CD4-positive, alpha-beta memory T cell (primary cell): ENCODE data around the gene EHD4. TPM values are rescaled to one million over a fixed set of nuclear protein-coding genes. Genes with fewer than 3 reads are reported as not detected.
A peak's percentile ranks its signal among the peaks of the same experiment; 100 is the strongest.

Experiments used
- CTCF ChIA-PET: fragments of 350-600 bp; sonication (Branson Sonifier 250); formaldehyde crosslinking; loops from one replicate; lab custom pipeline; 2021; ENCODE audit warnings: inconsistent platforms; ENCODE audit not compliant: partially characterized antibody; lab: Charles Lee
- POLR2A ChIA-PET: fragments of 350-600 bp; sonication (Branson Sonifier 250); formaldehyde crosslinking; loops from one replicate; lab custom pipeline; 2021; ENCODE audit not compliant: partially characterized antibody; lab: Charles Lee
- DNase-seq, 5 donors: peaks; one replicate each; pipeline versions ENCODE4 v3.0.0 to v3.0.0-alpha.2; 2020 to 2022; ENCODE audit warnings: mixed read lengths in 1 of 5
- H3K27ac ChIP-seq: one replicate; pipeline ENCODE4 v1.7.0; 2013; ENCODE audit warnings: low read depth, low read length
- H3K27me3 ChIP-seq: 2 replicates; pipeline ENCODE4 v1.7.0; 2013; ENCODE audit warnings: mild to moderate bottlenecking, low read length, moderate library complexity; ENCODE audit not compliant: insufficient read depth
- H3K36me3 ChIP-seq: 2 replicates; pipeline ENCODE4 v1.7.0; 2013; ENCODE audit warnings: mild to moderate bottlenecking, low read length, moderate library complexity; ENCODE audit not compliant: insufficient read depth
- H3K4me1 ChIP-seq: 2 replicates; pipeline ENCODE4 v1.7.0; 2013; ENCODE audit warnings: mild to moderate bottlenecking, low read length, moderate library complexity; ENCODE audit not compliant: insufficient read depth
- H3K4me3 ChIP-seq, 2 donors: one replicate each; pipeline ENCODE4 v1.7.0; 2013; ENCODE audit warnings: low read length in 2 of 2, mild to moderate bottlenecking in 1 of 2
- H3K9me3 ChIP-seq, 2 donors: one replicate each; pipeline ENCODE4 v1.7.0; 2013; ENCODE audit warnings: low read length in 2 of 2, control low read depth in 1 of 2; ENCODE audit not compliant: control insufficient read depth in 1 of 2
- H3K27ac Mint-ChIP-seq, 7 donors: one replicate each; pipeline ENCODE4 v1.8.0; 2020 to 2021; ENCODE audit warnings: mixed read lengths in 7 of 7, mild to moderate bottlenecking in 6 of 7, inconsistent platforms in 3 of 7, moderate library complexity in 3 of 7
- H3K27me3 Mint-ChIP-seq, 2 donors: one replicate each; pipeline ENCODE4 v1.8.0; 2020 to 2021; ENCODE audit warnings: mixed read lengths in 2 of 2
- H3K36me3 Mint-ChIP-seq, 2 donors: one replicate each; pipeline ENCODE4 v1.8.0; 2020 to 2021; ENCODE audit warnings: mixed read lengths in 2 of 2, inconsistent platforms in 1 of 2, mild to moderate bottlenecking in 1 of 2
- H3K4me1 Mint-ChIP-seq, 4 donors: one replicate each; pipeline ENCODE4 v1.8.0; 2020 to 2021; ENCODE audit warnings: mixed read lengths in 4 of 4, mild to moderate bottlenecking in 1 of 4
- H3K4me3 Mint-ChIP-seq, 8 donors: one replicate each; pipeline ENCODE4 v1.8.0; 2020 to 2021; ENCODE audit warnings: mixed read lengths in 8 of 8, mild to moderate bottlenecking in 7 of 8, moderate library complexity in 6 of 8, inconsistent platforms in 3 of 8
- H3K9me3 Mint-ChIP-seq, 8 donors: one replicate each; pipeline ENCODE4 v1.8.0; 2020 to 2021; ENCODE audit warnings: mixed read lengths in 8 of 8, mild to moderate bottlenecking in 5 of 8, inconsistent platforms in 3 of 8, moderate library complexity in 1 of 8
- intact Hi-C: fragments of 100-400 bp; cut with micrococcal nuclease; formaldehyde crosslinking; loops from one replicate; pipeline ENCODE4 v1.15.1; 2023
- polyA plus RNA-seq, 2 donors: library from polyadenylated mRNA; unstranded; fragments of 300-500 nt; fragmentation: Illumina TruSeq; gene quantifications; one replicate each; pipeline ENCODE4 v1.2.3, GENCODE V29; 2021
- total RNA-seq, 2 experiments: library from RNA; stranded (reverse); gene quantifications; one replicate each; pipeline ENCODE4 v1.2.3, GENCODE V29; 2021

EHD4 gene
- total and polyA plus RNA-seq, 4 experiments from 2014 or later, result 13.9 to 16.4 (median 15.4) TPM

DNA sequence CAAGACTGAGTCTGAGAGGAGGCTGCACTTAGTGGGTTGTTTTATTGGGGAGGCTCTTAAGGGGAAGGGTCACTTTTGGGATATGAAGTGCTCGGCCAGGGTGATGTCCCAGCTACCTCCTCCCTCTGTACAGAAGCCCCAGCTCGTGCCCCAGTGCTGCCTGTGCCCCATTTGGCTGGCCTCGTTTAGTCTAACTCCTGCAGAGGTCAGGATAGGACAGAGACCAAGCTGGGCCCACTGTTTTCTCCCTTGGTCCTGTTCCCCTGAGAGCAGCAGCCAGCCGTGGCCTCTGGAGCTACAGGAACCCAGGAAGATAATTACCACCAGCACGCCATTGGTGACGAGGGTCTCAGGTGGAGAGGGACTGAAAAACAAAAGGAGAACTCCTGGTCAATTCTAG is 30.0 kb upstream of the EHD4 start:
- no peaks in the 10 kb centered on the region for H3K36me3 Mint-ChIP-seq
- POLR2A ChIA-PET, result interaction anchor here (0.6 kb wide), 1 partner anchor 131 kb away, joined by 3 read pairs; no protein-coding TSS in a partner anchor
- CTCF ChIA-PET, result interaction anchor here (0.7 kb wide), 1 partner anchor 126 kb away, joined by 3 read pairs; no protein-coding TSS in a partner anchor

DNA sequence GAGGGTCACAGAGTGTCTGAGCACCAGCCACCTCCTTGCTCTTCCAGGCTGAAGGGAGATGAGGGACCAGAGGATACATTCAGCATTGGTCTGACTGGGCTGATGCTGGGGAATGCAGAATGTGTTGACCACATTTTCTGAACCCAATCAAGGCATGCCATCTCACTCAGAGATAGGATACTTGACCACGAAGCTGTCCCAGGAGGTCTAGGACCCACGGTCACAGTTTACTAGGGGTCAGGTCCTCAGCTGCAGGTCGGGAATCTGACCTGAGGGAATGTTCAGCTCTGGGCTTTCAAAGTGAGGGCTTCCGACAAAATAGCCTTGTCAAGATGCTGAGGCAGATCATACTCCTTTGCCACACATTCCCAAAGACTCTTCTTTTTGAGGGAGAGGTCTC is 28.9 kb upstream of the EHD4 start:
- H3K4me3 Mint-ChIP-seq, result no peak overlapping the region
- no peak overlapping the region for H3K4me3 ChIP-seq
- intact Hi-C loops, result no loop called here
- CTCF ChIA-PET, result interaction anchor here (1.5 kb wide), 1 partner anchor 10 kb away, joined by 5 read pairs; no protein-coding TSS in a partner anchor
- H3K4me1 ChIP-seq, result no peaks in the 10 kb centered on the region
- no peaks in the 10 kb centered on the region for H3K36me3 Mint-ChIP-seq
- peaks cover 0 to 2% (median 0%) of the 10 kb centered on the region in 4 donors for H3K4me1 Mint-ChIP-seq
- POLR2A ChIA-PET, result no interaction called here
- DNase-seq, result no peak
- H3K27ac Mint-ChIP-seq, result no peak overlapping the region
- H3K36me3 ChIP-seq, result no peaks in the 10 kb centered on the region
- H3K27me3 ChIP-seq, result no peaks in the 10 kb centered on the region
- H3K27me3 Mint-ChIP-seq, result peaks cover 0 to 3% of the 10 kb centered on the region in 2 donors
- no peaks in the 10 kb centered on the region for H3K9me3 Mint-ChIP-seq
- no peaks in the 10 kb centered on the region for H3K9me3 ChIP-seq
- no peak overlapping the region for H3K27ac ChIP-seq

More for the DNA sequence above, 30.0 kb upstream of the EHD4 start:
- Histone ChIP-seq H3K4me3 (no peak overlapping the region), H3K27ac (no peak overlapping the region), H3K36me3 (no peaks in the 10 kb centered on the region), H3K9me3 (no peaks in the 10 kb centered on the region), H3K27me3 (no peaks in the 10 kb centered on the region), H3K4me1 (no peaks in the 10 kb centered on the region)
- intact Hi-C loops, result no loop called here
- no peak overlapping the region for H3K4me3 Mint-ChIP-seq
- DNase-seq, result no peak
- H3K27me3 Mint-ChIP-seq, result peaks cover 0 to 3% of the 10 kb centered on the region in 2 donors
- no peak overlapping the region for H3K27ac Mint-ChIP-seq
- peaks cover 0 to 2% (median 0%) of the 10 kb centered on the region in 4 donors for H3K4me1 Mint-ChIP-seq
- no peaks in the 10 kb centered on the region for H3K9me3 Mint-ChIP-seq

DNA sequence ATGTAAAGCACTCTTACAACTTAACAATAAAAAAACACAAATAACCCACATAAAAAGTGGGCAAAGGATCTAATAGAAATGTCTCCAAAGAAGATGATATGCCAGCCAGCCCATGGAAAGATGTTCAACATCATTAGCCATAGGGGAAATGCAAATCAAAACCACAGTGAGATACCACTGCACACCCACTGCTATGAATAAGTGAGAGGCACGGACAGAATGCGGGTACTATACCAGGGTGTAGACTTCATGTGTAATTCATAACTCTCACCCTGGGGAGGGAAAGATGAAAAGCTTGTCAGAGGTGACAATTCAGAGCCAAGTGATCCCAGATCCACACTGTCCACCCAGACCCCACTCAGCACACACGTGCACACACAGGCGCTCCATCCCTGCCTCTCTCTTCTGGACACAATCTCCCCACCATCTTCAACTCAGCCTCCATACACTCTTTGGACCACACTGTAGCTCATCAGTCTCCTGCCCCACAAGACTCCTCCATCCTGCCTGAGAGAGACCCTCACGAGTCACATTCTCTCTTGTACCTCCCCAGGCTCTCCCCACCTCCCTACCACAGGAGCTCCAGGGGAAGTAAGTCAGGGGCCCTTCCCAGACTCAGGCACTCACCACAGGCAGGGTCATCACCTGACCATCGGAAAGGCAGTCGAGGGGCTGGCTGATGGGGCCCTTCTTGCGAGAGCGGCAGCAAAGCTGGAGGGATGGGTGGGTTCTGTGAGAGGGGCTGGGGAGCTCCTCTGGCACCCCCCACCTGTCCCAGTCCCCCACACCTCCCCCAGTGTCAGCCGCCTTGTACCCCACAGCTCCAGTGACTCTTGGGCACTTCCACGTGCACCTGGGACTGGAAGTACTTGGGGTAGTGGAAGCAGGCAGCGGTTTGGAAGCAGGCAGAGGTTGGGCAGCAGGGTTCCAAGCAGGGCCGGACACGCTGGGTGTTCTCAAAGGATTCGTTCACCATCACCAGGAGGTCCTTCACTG is 27.2 kb upstream of the EHD4 start:
- no peaks in the 10 kb centered on the region for H3K9me3 Mint-ChIP-seq
- intact Hi-C loops, result no loop called here
- Histone ChIP-seq H3K4me3 (no peak overlapping the region), H3K36me3 (no peaks in the 10 kb centered on the region), H3K4me1 (no peaks in the 10 kb centered on the region), H3K9me3 (no peaks in the 10 kb centered on the region), H3K27ac (no peak overlapping the region), H3K27me3 (no peaks in the 10 kb centered on the region)
- POLR2A ChIA-PET, result no interaction called here
- CTCF ChIA-PET, result interaction anchor here (1.4 to 1.6 kb wide), 2 partner anchors 10 to 14 kb away, joined by 3 to 8 read pairs; no protein-coding TSS in a partner anchor
- H3K27me3 Mint-ChIP-seq, result peaks cover 0 to 3% of the 10 kb centered on the region in 2 donors
- H3K4me1 Mint-ChIP-seq, result peaks cover 0 to 2% (median 0%) of the 10 kb centered on the region in 4 donors
- H3K4me3 Mint-ChIP-seq, result no peak overlapping the region
- no peak overlapping the region for H3K27ac Mint-ChIP-seq
- H3K36me3 Mint-ChIP-seq, result no peaks in the 10 kb centered on the region
- no peak for DNase-seq

DNA sequence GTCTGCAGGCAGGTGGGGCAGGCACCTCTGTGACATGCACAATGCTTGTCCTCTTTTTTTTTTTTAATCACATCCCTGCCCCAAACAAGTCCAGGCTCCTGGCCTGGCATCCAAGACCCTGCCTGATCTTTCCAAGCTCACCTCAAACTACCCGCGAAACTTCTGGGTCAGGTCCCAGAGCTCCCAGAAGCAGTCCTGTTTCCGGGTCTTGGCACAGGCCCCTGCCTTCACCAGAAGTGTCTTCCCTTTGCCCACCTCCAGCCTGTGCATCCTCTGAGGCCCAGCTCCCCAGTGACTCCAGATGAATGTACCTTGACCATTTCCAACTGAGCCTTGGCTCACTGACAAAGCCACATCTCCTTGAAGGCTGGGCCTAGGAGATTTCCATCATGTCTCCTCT is 25.5 kb upstream of the EHD4 start:
- H3K27ac Mint-ChIP-seq, result peak overlapping the region in 1 of 7 donors; percentile 7
- H3K36me3 Mint-ChIP-seq, result no peaks in the 10 kb centered on the region
- ChIA-PET POLR2A (no interaction called here), CTCF (interaction anchor here (1.6 to 1.8 kb wide), 2 partner anchors 9 to 59 kb away, joined by 4 to 8 read pairs; no protein-coding TSS in a partner anchor)
- no peaks in the 10 kb centered on the region for H3K9me3 Mint-ChIP-seq
- no peaks in the 10 kb centered on the region for H3K9me3 ChIP-seq
- H3K4me3 ChIP-seq, result no peak overlapping the region
- H3K27me3 Mint-ChIP-seq, result peaks cover 0 to 3% of the 10 kb centered on the region in 2 donors
- H3K36me3 ChIP-seq, result no peaks in the 10 kb centered on the region
- no peak overlapping the region for H3K4me3 Mint-ChIP-seq
- no peak for DNase-seq
- no peaks in the 10 kb centered on the region for H3K4me1 ChIP-seq
- no peaks in the 10 kb centered on the region for H3K27me3 ChIP-seq
- no peak overlapping the region for H3K27ac ChIP-seq
- intact Hi-C loops, result no loop called here
- H3K4me1 Mint-ChIP-seq, result peaks cover 0 to 2% (median 0%) of the 10 kb centered on the region in 4 donors

DNA sequence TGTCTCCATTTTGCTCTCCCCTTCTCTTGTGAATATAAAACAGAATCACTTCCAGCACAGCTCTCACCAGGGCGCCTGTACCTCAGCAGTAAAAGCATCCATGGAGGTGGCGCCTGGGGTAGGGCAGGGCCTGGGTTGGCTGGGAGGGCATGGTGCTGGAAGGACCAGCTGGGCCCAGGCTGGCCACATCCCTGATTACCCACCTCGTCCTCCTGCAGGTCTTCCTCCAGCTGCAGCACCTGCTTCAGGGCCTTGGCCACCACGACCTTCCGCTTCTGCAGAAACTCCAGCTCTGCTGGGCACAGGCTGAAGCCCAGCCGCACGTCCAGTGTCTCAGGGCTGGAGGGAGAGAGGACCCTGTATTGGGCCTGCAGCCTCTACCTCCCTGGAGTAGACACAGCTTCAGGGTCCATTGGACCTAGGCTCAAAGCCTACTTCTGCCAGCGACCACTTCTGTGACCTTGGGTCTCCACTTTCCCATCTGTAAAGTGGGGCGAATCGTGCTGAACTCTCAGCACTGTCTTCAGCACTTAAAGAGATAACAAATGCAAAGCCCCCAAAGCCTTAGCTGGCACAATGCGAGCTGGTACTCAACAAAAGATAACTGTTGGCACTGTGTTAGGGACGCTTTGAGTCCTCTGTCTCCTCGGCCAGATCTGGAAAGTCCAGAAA is 24.7 kb upstream of the EHD4 start:
- Mint-ChIP-seq H3K36me3 (no peaks in the 10 kb centered on the region), H3K27ac (no peak overlapping the region), H3K27me3 (peaks cover 0 to 3% of the 10 kb centered on the region in 2 donors), H3K4me3 (no peak overlapping the region), H3K9me3 (no peaks in the 10 kb centered on the region), H3K4me1 (peaks cover 0 to 2% (median 0%) of the 10 kb centered on the region in 4 donors)
- no peak overlapping the region for H3K4me3 ChIP-seq
- no peak for DNase-seq
- no peaks in the 10 kb centered on the region for H3K27me3 ChIP-seq
- no peak overlapping the region for H3K27ac ChIP-seq
- CTCF ChIA-PET, result interaction anchor here (1.6 to 1.8 kb wide), 2 partner anchors 8 to 60 kb away, joined by 4 to 8 read pairs; no protein-coding TSS in a partner anchor
- no peaks in the 10 kb centered on the region for H3K9me3 ChIP-seq
- H3K4me1 ChIP-seq, result no peaks in the 10 kb centered on the region
- no peaks in the 10 kb centered on the region for H3K36me3 ChIP-seq
- POLR2A ChIA-PET, result no interaction called here
- intact Hi-C loops, result no loop called here

- no peaks in the 10 kb centered on the region for H3K9me3 Mint-ChIP-seq
- POLR2A ChIA-PET, result no interaction called here
- Histone ChIP-seq H3K4me3 (no peak overlapping the region), H3K4me1 (no peaks in the 10 kb centered on the region), H3K27ac (no peak overlapping the region), H3K9me3 (no peaks in the 10 kb centered on the region), H3K36me3 (no peaks in the 10 kb centered on the region), H3K27me3 (no peaks in the 10 kb centered on the region)
- CTCF ChIA-PET, result no interaction called here
- intact Hi-C loops, result no loop called here
- H3K27ac Mint-ChIP-seq, result no peak overlapping the region
- DNase-seq, result no peak
- H3K27me3 Mint-ChIP-seq, result peaks cover 0 to 3% of the 10 kb centered on the region in 2 donors
- H3K36me3 Mint-ChIP-seq, result no peaks in the 10 kb centered on the region
- no peak overlapping the region for H3K4me3 Mint-ChIP-seq
- H3K4me1 Mint-ChIP-seq, result peaks cover 0 to 2% (median 0%) of the 10 kb centered on the region in 4 donors
Measured at GRCh38 chr15:41996376-41996775, 24.0 kb upstream of the EHD4 start.

GRCh38 chr15:41995476-41995855 is 23.1 kb upstream of the EHD4 start:
- ChIA-PET POLR2A (no interaction called here), CTCF (interaction anchor here (0.9 to 1.7 kb wide), 2 partner anchors 89 to 138 kb away, joined by 4 to 7 read pairs; no protein-coding TSS in a partner anchor)
- Histone ChIP-seq H3K4me1 (no peaks in the 10 kb centered on the region), H3K9me3 (no peaks in the 10 kb centered on the region), H3K27me3 (no peaks in the 10 kb centered on the region), H3K4me3 (no peak overlapping the region), H3K27ac (no peak overlapping the region), H3K36me3 (no peaks in the 10 kb centered on the region)
- H3K4me1 Mint-ChIP-seq, result peaks cover 0 to 2% (median 0%) of the 10 kb centered on the region in 4 donors
- intact Hi-C loops, result no loop called here
- no peak for DNase-seq
- H3K27me3 Mint-ChIP-seq, result peaks cover 0 to 3% of the 10 kb centered on the region in 2 donors
- H3K36me3 Mint-ChIP-seq, result no peaks in the 10 kb centered on the region
- peak overlapping the region in 1 of 7 donors; percentile 23 for H3K27ac Mint-ChIP-seq
- H3K9me3 Mint-ChIP-seq, result no peaks in the 10 kb centered on the region
- no peak overlapping the region for H3K4me3 Mint-ChIP-seq
